ENCODE measurements around the gene KLHDC4. TPM values are rescaled to one million over a fixed set of nuclear protein-coding genes. Genes with fewer than 3 reads are reported as not detected.

KLHDC4 gene
- total and polyA plus RNA-seq, 10 of the 15 experiments (the other 5 are each of a cell fraction or from before 2014, with no cell fraction given), result 0.80 to 62.1 (median 32.8) TPM

DNA sequence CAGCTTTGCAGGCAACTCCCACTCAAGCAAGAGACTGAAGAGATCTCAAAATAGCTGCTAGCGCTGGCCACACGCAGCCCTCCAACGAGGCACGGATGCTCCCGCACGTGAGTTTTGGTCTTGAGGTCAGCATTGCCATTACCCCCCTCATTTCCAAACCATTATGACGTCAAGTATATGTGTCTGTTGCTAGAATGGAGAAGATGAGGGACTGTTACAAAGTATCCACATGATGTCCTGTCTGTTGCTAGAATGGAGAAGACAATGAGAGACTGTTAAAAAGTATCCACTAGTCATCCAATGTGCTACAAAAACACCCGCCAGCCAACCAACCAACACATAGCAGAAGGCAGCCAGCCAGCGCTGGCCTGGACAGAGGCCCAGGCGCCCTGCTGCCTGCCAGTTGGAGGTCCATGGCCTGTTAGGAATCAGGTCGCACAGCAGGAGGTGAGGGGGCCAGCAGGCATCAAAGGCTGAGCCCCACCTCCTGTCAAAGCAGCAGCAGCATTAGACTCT, 24.8 kb downstream of the KLHDC4 start:
- H3K27me3 ChIP-seq (replicated peaks in 1 of 2; ENCODE audit: control insufficient read depth in 2 of 2, insufficient read depth in 2 of 2, low read length in 1 of 2), result no peaks in the 10 kb centered on the region
- intact Hi-C loops (cut with micrococcal nuclease; ENCODE audit: unreplicated experiment) (no loop called here), in situ Hi-C loops (cut with MboI) (no loop called here)
- H3K4me1 ChIP-seq (ENCODE audit: control insufficient read depth, insufficient read depth, low read length), result no peaks in the 10 kb centered on the region
- ChIA-PET POLR2A (no interaction called here), RAD21 (ENCODE audit: unreplicated experiment) (no interaction called here), SMC1A (ENCODE audit: uncharacterized antibody, unreplicated experiment) (interaction anchor here (0.6 kb wide), 1 partner anchor 25 kb away, joined by 3 read pairs; the partner anchor contains the start of gene KLHDC4), CTCF (no interaction called here)
- no peaks in the 10 kb centered on the region for H4K20me1 ChIP-seq (ENCODE audit: control insufficient read depth, insufficient read depth)
- no peak overlapping the region for H2AFZ ChIP-seq (ENCODE audit: control insufficient read depth, low read depth, low read length)
- no peaks in the 10 kb centered on the region for H3K9me3 ChIP-seq (replicated peaks; ENCODE audit: control insufficient read depth, insufficient read depth, low read length)
- no peak for DNase-seq (ENCODE audit: low read depth, low spot score)
- no peak overlapping the region for H3K9ac ChIP-seq (ENCODE audit: control insufficient read depth, insufficient read depth, low read length)
- no peak overlapping the region for H3K4me2 ChIP-seq (ENCODE audit: control insufficient read depth, insufficient read depth)
- peaks cover 17 to 20% of the 10 kb centered on the region in 2 experiments; a peak in 3 of 4 replicates for H3K36me3 ChIP-seq (ENCODE audit: control insufficient read depth in 2 of 2, insufficient read depth in 2 of 2, low read length in 1 of 2)
- H3K79me2 ChIP-seq (ENCODE audit: control insufficient read depth, insufficient read depth, low read length), result no peaks in the 10 kb centered on the region
- no peak overlapping the region for H3K4me3 ChIP-seq
- H3K27ac ChIP-seq (ENCODE audit: control insufficient read depth, insufficient read depth), result no peak overlapping the region
- ATAC-seq, result no peak
- no peak for TF ChIP-seq NFXL1 (IDR thresholded peaks at IDR 0.05; ENCODE audit: borderline replicate concordance)
- no peak for TF ChIP-seq GATAD2B (conservative IDR thresholded peaks at IDR 0.05; ENCODE audit: low read depth)
- BruUV-seq (replicated peaks), result no TSS peak
- FAIRE-seq, result no peak
- WGBS (ENCODE audit: insufficient coverage, insufficient replicate concordance, low lambda C conversion rate, missing lambda C conversion rate), result 98% methylated on average over 11 of the region's 11 CpGs

DNA sequence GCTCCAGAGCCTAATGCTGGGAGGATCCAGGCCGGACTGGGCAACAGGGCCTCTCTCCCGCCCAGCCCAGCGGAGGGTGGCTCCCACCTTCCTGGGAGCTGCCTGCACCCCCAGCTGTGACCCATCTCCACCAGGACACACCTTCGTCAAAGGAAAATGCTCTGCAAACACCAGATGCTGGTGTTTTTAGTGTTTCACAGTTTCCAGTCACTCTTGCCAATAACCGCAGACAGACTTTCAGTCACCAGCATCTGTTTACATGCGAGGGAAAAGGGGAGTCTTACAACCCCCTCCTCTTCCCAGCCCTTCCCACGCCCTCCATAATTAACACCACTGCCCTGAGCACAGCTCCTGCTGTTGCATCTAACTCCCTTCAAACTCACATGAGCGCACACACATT, 25.3 kb downstream of the KLHDC4 start:
- CTCF ChIA-PET, result no interaction called here
- no TSS peak for BruUV-seq (replicated peaks)
- H3K27ac ChIP-seq (ENCODE audit: control insufficient read depth, insufficient read depth), result no peak overlapping the region
- H3K27me3 ChIP-seq (replicated peaks in 1 of 2; ENCODE audit: control insufficient read depth in 2 of 2, insufficient read depth in 2 of 2, low read length in 1 of 2), result no peaks in the 10 kb centered on the region
- peaks cover 16 to 17% of the 10 kb centered on the region in 2 experiments; a peak in 3 of 4 replicates for H3K36me3 ChIP-seq (ENCODE audit: control insufficient read depth in 2 of 2, insufficient read depth in 2 of 2, low read length in 1 of 2)
- no peak overlapping the region for H3K4me2 ChIP-seq (ENCODE audit: control insufficient read depth, insufficient read depth)
- no peaks in the 10 kb centered on the region for H3K4me1 ChIP-seq (ENCODE audit: control insufficient read depth, insufficient read depth, low read length)
- intact Hi-C loops (cut with micrococcal nuclease; ENCODE audit: unreplicated experiment), result no loop called here
- FAIRE-seq (no peak), DNase-seq (ENCODE audit: low read depth, low spot score) (no peak), ATAC-seq (no peak)
- H2AFZ ChIP-seq (ENCODE audit: control insufficient read depth, low read depth, low read length), result no peak overlapping the region
- SMC1A ChIA-PET (ENCODE audit: uncharacterized antibody, unreplicated experiment), result no interaction called here
- 93% methylated on average over 8 of the region's 8 CpGs for WGBS (ENCODE audit: insufficient coverage, insufficient replicate concordance, low lambda C conversion rate, missing lambda C conversion rate)
- POLR2A ChIA-PET, result no interaction called here
- no peaks in the 10 kb centered on the region for H4K20me1 ChIP-seq (ENCODE audit: control insufficient read depth, insufficient read depth)
- RAD21 ChIA-PET (ENCODE audit: unreplicated experiment), result no interaction called here
- no peak overlapping the region for H3K9ac ChIP-seq (ENCODE audit: control insufficient read depth, insufficient read depth, low read length)
- H3K9me3 ChIP-seq (replicated peaks; ENCODE audit: control insufficient read depth, insufficient read depth, low read length), result no peaks in the 10 kb centered on the region
- H3K4me3 ChIP-seq, result no peak overlapping the region
- in situ Hi-C loops (cut with MboI), result no loop called here
- H3K79me2 ChIP-seq (ENCODE audit: control insufficient read depth, insufficient read depth, low read length), result no peaks in the 10 kb centered on the region; the same call in 1 of the 2 replicates
- TF ChIP-seq NFXL1 (IDR thresholded peaks at IDR 0.05; ENCODE audit: borderline replicate concordance) (no peak), RB1 (IDR thresholded peaks at IDR 0.05; ENCODE audit: borderline replicate concordance) (no peak), EED (IDR thresholded peaks at IDR 0.05; ENCODE audit: low read depth) (no peak), TBL1XR1 (IDR thresholded peaks at IDR 0.05; ENCODE audit: low read depth, low read length) (no peak), RELB (IDR thresholded peaks at IDR 0.05; ENCODE audit: low read depth) (no peak), TARDBP (IDR thresholded peaks at IDR 0.05; ENCODE audit: borderline replicate concordance) (no peak), MYB (IDR thresholded peaks at IDR 0.05; ENCODE audit: borderline replicate concordance, low read depth, low read length) (no peak), GATAD2B (conservative IDR thresholded peaks at IDR 0.05; ENCODE audit: low read depth) (no peak), MEF2A (IDR thresholded peaks at IDR 0.05; ENCODE audit: insufficient read depth, low read depth, low read length) (no peak), NFIC (IDR thresholded peaks at IDR 0.05; ENCODE audit: low read depth, low read length) (no peak), CHD2 (IDR thresholded peaks at IDR 0.05; ENCODE audit: borderline replicate concordance, low read depth, low read length) (no peak), ZNF24 (IDR thresholded peaks at IDR 0.05) (no peak), ZNF622 (IDR thresholded peaks at IDR 0.05) (no peak)
- TF ChIP-seq, protein P1, sequence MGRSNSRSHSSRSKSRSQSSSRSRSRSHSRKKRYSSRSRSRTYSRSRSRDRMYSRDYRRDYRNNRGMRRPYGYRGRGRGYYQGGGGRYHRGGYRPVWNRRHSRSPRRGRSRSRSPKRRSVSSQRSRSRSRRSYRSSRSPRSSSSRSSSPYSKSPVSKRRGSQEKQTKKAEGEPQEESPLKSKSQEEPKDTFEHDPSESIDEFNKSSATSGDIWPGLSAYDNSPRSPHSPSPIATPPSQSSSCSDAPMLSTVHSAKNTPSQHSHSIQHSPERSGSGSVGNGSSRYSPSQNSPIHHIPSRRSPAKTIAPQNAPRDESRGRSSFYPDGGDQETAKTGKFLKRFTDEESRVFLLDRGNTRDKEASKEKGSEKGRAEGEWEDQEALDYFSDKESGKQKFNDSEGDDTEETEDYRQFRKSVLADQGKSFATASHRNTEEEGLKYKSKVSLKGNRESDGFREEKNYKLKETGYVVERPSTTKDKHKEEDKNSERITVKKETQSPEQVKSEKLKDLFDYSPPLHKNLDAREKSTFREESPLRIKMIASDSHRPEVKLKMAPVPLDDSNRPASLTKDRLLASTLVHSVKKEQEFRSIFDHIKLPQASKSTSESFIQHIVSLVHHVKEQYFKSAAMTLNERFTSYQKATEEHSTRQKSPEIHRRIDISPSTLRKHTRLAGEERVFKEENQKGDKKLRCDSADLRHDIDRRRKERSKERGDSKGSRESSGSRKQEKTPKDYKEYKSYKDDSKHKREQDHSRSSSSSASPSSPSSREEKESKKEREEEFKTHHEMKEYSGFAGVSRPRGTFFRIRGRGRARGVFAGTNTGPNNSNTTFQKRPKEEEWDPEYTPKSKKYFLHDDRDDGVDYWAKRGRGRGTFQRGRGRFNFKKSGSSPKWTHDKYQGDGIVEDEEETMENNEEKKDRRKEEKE (IDR thresholded peaks at IDR 0.05), result no peak

Measured in GM12878 (cell line).